Parathyroid adenoma (tissue), 2 donors: ENCODE data around the gene SLC17A7.

Experiments used
- H2AFZ ChIP-seq: fragments of 300-600 bp; sonication (generic); one replicate; pipeline ENCODE4 v1.7.0; 2017; ENCODE audit warnings: antibody characterized with exemption, mild to moderate bottlenecking
- H3K27ac ChIP-seq: fragments of 300-600 bp; sonication (generic); one replicate; pipeline ENCODE4 v1.7.0; 2017
- H3K27me3 ChIP-seq: fragments of 300-600 bp; sonication (generic); one replicate; pipeline ENCODE4 v1.7.0; 2017; ENCODE audit warnings: low read length; ENCODE audit not compliant: control insufficient read depth, insufficient read depth
- H3K36me3 ChIP-seq: fragments of 300-600 bp; sonication (generic); one replicate; pipeline ENCODE4 v1.7.0; 2017; ENCODE audit warnings: low read length; ENCODE audit not compliant: control insufficient read depth, insufficient read depth
- H3K4me1 ChIP-seq: fragments of 300-600 bp; sonication (generic); one replicate; pipeline ENCODE4 v1.7.0; 2017; ENCODE audit warnings: control low read depth
- H3K4me2 ChIP-seq: fragments of 300-600 bp; sonication (generic); one replicate; pipeline ENCODE4 v1.7.0; 2017; ENCODE audit warnings: low read length
- H3K4me3 ChIP-seq: fragments of 300-600 bp; sonication (generic); one replicate; pipeline ENCODE4 v1.7.0; 2017; ENCODE audit warnings: low read depth, low read length
- H3K79me2 ChIP-seq: fragments of 300-600 bp; sonication (generic); one replicate; pipeline ENCODE4 v1.7.0; 2017; ENCODE audit warnings: control low read depth
- H3K9ac ChIP-seq: fragments of 300-600 bp; sonication (generic); one replicate; pipeline ENCODE4 v1.7.0; 2017; ENCODE audit warnings: mild to moderate bottlenecking
- H3K9me3 ChIP-seq: fragments of 300-600 bp; sonication (generic); one replicate; pipeline ENCODE4 v1.7.0; 2017; ENCODE audit warnings: low read length; ENCODE audit not compliant: control insufficient read depth
- CTCF ChIP-seq: fragments of 300-600 bp; sonication (generic); IDR thresholded peaks from one replicate; pipeline ENCODE4 v1.7.0; 2017; ENCODE audit warnings: antibody characterized with exemption, mild to moderate bottlenecking
- donor health status: primary hyperparathyroidism.

Gene SLC17A7

GRCh38 chr19:49417088-49417487 is 24.2 kb downstream of the SLC17A7 start:
- TF ChIP-seq CTCF = no peak
- Histone ChIP-seq H3K9ac (no peak overlapping the region), H3K79me2 (no peaks in the 10 kb centered on the region), H3K4me1 (no peaks in the 10 kb centered on the region), H3K4me3 (no peak overlapping the region), H3K4me2 (no peak overlapping the region), H2AFZ (no peak overlapping the region), H3K27ac (no peak overlapping the region), H3K36me3 (no peaks in the 10 kb centered on the region), H3K27me3 (no peaks in the 10 kb centered on the region), H3K9me3 (no peaks in the 10 kb centered on the region)

GRCh38 chr19:49415810-49416200 is 25.5 kb downstream of the SLC17A7 start:
- Histone ChIP-seq H3K27me3 (no peaks in the 10 kb centered on the region), H3K9ac (no peak overlapping the region), H3K4me1 (no peaks in the 10 kb centered on the region), H3K4me3 (no peak overlapping the region), H2AFZ (no peak overlapping the region), H3K4me2 (no peak overlapping the region), H3K9me3 (no peaks in the 10 kb centered on the region), H3K79me2 (no peaks in the 10 kb centered on the region), H3K27ac (no peak overlapping the region), H3K36me3 (no peaks in the 10 kb centered on the region)
- TF ChIP-seq CTCF = no peak

GRCh38 chr19:49415102-49415809 is 26.1 kb downstream of the SLC17A7 start:
- TF ChIP-seq CTCF = no peak
- Histone ChIP-seq H3K4me1 (no peaks in the 10 kb centered on the region), H3K9ac (no peak overlapping the region), H3K9me3 (no peaks in the 10 kb centered on the region), H3K4me2 (no peak overlapping the region), H3K36me3 (no peaks in the 10 kb centered on the region), H2AFZ (no peak overlapping the region), H3K27me3 (no peaks in the 10 kb centered on the region), H3K4me3 (no peak overlapping the region), H3K27ac (no peak overlapping the region), H3K79me2 (no peaks in the 10 kb centered on the region)

- no peak overlapping the region for H3K4me2 ChIP-seq
- H3K4me3 ChIP-seq = no peak overlapping the region
- H3K27ac ChIP-seq = no peak overlapping the region
- no peaks in the 10 kb centered on the region for H3K27me3 ChIP-seq
- no peaks in the 10 kb centered on the region for H3K9me3 ChIP-seq
- H3K79me2 ChIP-seq = no peaks in the 10 kb centered on the region
- H3K4me1 ChIP-seq = no peaks in the 10 kb centered on the region
- H2AFZ ChIP-seq = no peak overlapping the region
- TF ChIP-seq CTCF = no peak
- H3K9ac ChIP-seq = no peak overlapping the region
- H3K36me3 ChIP-seq = no peaks in the 10 kb centered on the region
Measured at GRCh38 chr19:49414256-49414655, 27.1 kb downstream of the SLC17A7 start.

GRCh38 chr19:49413348-49413747 is 28.0 kb downstream of the SLC17A7 start:
- Histone ChIP-seq H3K27me3 (no peaks in the 10 kb centered on the region), H3K4me1 (no peaks in the 10 kb centered on the region), H2AFZ (no peak overlapping the region), H3K9ac (no peak overlapping the region), H3K4me2 (no peak overlapping the region), H3K36me3 (no peaks in the 10 kb centered on the region), H3K4me3 (no peak overlapping the region), H3K9me3 (no peaks in the 10 kb centered on the region), H3K27ac (no peak overlapping the region), H3K79me2 (no peaks in the 10 kb centered on the region)
- TF ChIP-seq CTCF = no peak
